ENCODE data around the gene DOCK10.

The DOCK10 gene

GRCh38 chr2:225002656-225003045 is 39.6 kb downstream of the DOCK10 start:
- TF ChIP-seq CTCF (IDR thresholded peaks at IDR 0.05; ENCODE audit: borderline replicate concordance, control extremely low read depth, extremely low read depth, insufficient read depth, missing control alignments), result peak; percentile 1
- in situ Hi-C loops (cut with MboI; ENCODE audit: low sequenced_read_pairs, unreplicated experiment), result no loop called here
- DNase-seq (ENCODE audit: low spot score), result no peak

DNA sequence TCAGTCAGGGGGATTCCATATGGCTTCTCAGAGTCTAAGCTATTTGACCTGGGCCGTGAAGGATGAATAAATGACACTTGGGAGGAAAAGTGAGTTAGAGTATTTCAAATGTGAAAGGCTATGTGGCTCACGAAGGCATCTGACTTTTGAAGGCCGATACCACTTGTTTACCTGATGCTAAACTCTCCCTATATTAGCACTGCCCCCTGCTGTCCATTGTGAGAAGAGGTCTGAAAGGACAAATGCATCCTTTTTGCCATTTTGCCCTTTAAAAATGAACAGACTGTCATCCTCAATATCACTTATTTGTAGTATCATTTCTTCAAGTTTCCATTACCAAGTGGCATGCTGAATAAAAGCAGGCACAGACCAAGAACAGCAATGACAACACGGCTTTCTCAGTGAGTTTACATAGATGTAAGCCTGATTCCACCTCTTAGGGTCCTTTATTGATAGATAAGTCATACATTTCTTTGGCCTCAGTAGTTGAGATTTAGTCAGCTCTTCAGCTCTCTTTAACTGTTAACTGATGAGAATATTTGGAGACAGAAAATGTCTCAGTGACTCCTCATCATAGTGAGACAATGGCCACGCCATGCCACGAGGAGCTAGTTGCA is 40.1 kb downstream of the DOCK10 start:
- TF ChIP-seq CTCF (IDR thresholded peaks at IDR 0.05; ENCODE audit: borderline replicate concordance, control extremely low read depth, extremely low read depth, insufficient read depth, missing control alignments), result peak; percentile 64
- in situ Hi-C loops (cut with MboI; ENCODE audit: low sequenced_read_pairs, unreplicated experiment), result no loop called here
- peak; percentile 44 for DNase-seq (ENCODE audit: low spot score)

GRCh38 chr2:224999754-225000153 is 42.5 kb downstream of the DOCK10 start:
- in situ Hi-C loops (cut with MboI; ENCODE audit: low sequenced_read_pairs, unreplicated experiment), result no loop called here
- no peak for DNase-seq (ENCODE audit: low spot score)
- no peak for TF ChIP-seq CTCF (IDR thresholded peaks at IDR 0.05; ENCODE audit: borderline replicate concordance, control extremely low read depth, extremely low read depth, insufficient read depth, missing control alignments)

GRCh38 chr2:224999321-224999720 is 42.9 kb downstream of the DOCK10 start:
- TF ChIP-seq CTCF (IDR thresholded peaks at IDR 0.05; ENCODE audit: borderline replicate concordance, control extremely low read depth, extremely low read depth, insufficient read depth, missing control alignments), result no peak
- DNase-seq (ENCODE audit: low spot score), result no peak
- in situ Hi-C loops (cut with MboI; ENCODE audit: low sequenced_read_pairs, unreplicated experiment), result no loop called here

DNA sequence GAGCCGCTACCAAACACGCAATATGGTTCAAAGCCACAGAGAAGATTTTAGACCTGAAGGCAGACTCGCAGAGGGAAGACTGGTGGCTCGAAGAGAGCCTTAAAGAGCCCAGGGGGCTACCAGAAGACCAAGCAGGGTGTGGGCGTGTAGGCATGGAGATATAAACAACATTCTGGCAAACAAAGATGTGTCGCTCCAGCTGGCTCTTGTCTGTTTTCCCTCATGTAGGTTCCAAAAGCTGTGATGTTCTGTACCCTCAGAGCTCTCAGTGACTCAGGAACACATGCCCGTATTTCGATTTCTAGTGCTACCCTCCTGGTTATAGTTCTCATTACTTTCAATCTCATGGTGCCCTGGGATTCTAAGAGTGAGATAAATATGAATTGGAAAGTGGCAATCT is 44.5 kb downstream of the DOCK10 start:
- no peak for TF ChIP-seq CTCF (IDR thresholded peaks at IDR 0.05; ENCODE audit: borderline replicate concordance, control extremely low read depth, extremely low read depth, insufficient read depth, missing control alignments)
- in situ Hi-C loops (cut with MboI; ENCODE audit: low sequenced_read_pairs, unreplicated experiment), result no loop called here
- no peak for DNase-seq (ENCODE audit: low spot score)

- no peak for TF ChIP-seq CTCF (IDR thresholded peaks at IDR 0.05; ENCODE audit: borderline replicate concordance, control extremely low read depth, extremely low read depth, insufficient read depth, missing control alignments)
- no peak for DNase-seq (ENCODE audit: low spot score)
- in situ Hi-C loops (cut with MboI; ENCODE audit: low sequenced_read_pairs, unreplicated experiment), result no loop called here
Measured at GRCh38 chr2:224995419-224995818, 46.8 kb downstream of the DOCK10 start.
